GM10266 (cell line): ENCODE results near the gene KRTAP5-7.

ENCODE experiments used
- DNase-seq: peaks from one replicate; pipeline ENCODE4 v3.0.0; 2012; ENCODE audit errors: extremely low spot score
- CTCF ChIP-seq: IDR thresholded peaks from 2 replicates; pipeline ENCODE4 v1.5.1; 2012; ENCODE audit warnings: mild to moderate bottlenecking, low read depth; ENCODE audit not compliant: control insufficient read depth, insufficient read depth; ENCODE audit errors: missing control alignments

Gene KRTAP5-7

GRCh38 chr11:71499125-71499524 lies 27.9 kb upstream of the KRTAP5-7 start:
- no peak for TF ChIP-seq CTCF
- DNase-seq: no peak

GRCh38 chr11:71499546-71499945 lies 27.5 kb upstream of the KRTAP5-7 start:
- DNase-seq: no peak
- TF ChIP-seq CTCF: no peak

- DNase-seq: no peak
- TF ChIP-seq CTCF: no peak
Observed at GRCh38 chr11:71500601-71501021, 26.5 kb upstream of the KRTAP5-7 start.

- no peak for DNase-seq
- no peak for TF ChIP-seq CTCF
Observed at GRCh38 chr11:71501071-71501985, 25.7 kb upstream of the KRTAP5-7 start.

GRCh38 chr11:71502026-71502425 lies 25.0 kb upstream of the KRTAP5-7 start:
- DNase-seq: no peak
- no peak for TF ChIP-seq CTCF

GRCh38 chr11:71502871-71503435 lies 24.1 kb upstream of the KRTAP5-7 start:
- no peak for DNase-seq
- TF ChIP-seq CTCF: no peak

- TF ChIP-seq CTCF: no peak
- no peak for DNase-seq
Observed at GRCh38 chr11:71504531-71504930, 22.5 kb upstream of the KRTAP5-7 start.
